GM21528 (cell line): ENCODE results near the gene CDY1B.
"Not testable (repeated sequence)": the region's sequence is repeated elsewhere in the genome, so short reads cannot be mapped to it uniquely, and the experiment has no call there.

ENCODE experiments used
- ATAC-seq: cut with Tn5 transposase; IDR thresholded peaks from one replicate; pipeline ENCODE4 v1.9.1; 2021; ENCODE audit warnings: mild to moderate bottlenecking, moderate library complexity; ENCODE audit not compliant: unreplicated experiment, low FRiP score

The CDY1B gene

DNA sequence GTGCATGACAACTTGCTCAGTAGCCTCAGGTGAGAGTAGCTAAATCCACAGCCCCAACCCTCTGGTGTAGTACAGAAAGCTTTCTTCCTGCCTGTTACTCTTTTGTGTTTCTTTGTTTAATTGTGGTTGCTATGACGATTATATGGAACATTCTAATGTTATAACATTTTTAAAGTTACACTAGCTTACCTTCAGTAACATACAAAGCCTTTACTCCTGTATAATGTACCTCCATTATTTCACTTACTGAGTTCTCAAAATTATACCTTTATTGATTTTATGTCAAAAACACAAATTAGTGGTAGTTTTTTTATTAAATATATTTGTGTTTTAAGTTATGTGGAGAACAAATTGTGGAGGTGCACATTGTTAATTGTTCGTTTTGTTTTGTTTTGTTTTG is at the start of gene CDY1B:
CDY1B (minus strand) TSS at position 101 of the 400 bp plus-strand sequence. CDS start 331 bp downstream, outside the sequence.
- ATAC-seq = not testable (repeated sequence)

DNA sequence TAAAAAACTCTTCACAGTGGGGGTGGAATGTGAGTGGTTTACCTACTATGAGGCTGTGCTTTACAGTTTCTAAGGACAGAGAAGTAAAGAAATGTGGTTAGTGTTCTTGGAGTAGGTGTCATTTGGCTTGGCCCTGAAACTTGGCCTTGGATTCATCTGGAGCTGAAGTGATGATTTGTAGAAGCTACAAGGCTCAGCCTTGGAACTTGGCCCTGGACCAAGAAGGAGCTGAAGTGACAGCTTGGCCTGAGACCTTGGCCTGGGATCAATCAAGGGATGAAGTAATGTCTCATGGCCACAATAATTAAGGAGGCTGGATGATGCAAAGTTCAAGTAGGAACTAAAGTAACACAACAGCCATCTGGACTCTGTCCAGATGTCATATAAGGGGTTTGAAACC is 1.7 kb upstream of the CDY1B start:
- ATAC-seq = not testable (repeated sequence)

- ATAC-seq = not testable (repeated sequence)
Measured at GRCh38 chrY:24043209-24043608, 4.6 kb downstream of the CDY1B start.

GRCh38 chrY:24039008-24039718 is 8.7 kb downstream of the CDY1B start:
- ATAC-seq = not testable (repeated sequence)

DNA sequence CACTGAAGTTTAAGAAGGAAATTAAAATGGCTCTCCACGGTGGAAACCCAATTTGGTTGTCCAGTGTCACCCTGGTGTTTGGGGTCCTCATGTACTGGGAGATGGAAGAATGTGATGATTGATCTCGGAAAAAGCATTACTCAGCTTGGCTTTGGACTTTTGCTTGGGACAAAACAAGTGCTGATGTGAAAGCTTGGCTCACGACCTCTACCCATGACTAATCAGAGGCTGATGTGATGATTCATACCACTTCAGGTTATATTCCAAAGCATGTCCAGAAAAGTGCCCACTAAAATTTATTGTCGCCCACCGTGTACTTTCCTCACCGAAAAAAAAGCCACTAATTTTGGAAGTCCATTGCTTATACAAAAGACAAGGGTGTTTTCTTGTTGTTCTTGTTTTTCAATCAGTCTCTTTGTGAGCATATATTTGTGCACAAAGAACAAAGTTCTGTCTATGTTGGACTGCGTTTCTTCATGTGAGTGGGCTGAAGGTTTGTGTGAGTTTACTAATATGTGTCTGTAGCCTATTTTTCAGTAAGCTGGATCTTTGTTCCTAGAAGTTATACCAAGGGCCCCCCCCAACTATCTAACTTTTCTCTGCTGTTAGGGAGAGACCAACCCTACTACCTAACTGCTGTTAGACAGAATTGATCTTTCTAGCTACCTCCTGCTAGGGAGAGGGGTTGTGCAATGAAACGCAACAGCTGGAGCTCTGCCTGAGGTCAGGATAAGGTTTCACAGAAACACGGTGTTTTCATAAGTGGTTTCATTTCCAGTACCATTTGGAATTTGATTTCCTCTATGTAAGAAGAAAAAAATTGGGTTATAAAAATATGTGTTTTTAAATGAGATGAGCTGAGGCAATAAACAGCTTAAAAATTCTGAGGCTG is 21.4 kb downstream of the CDY1B start:
- ATAC-seq = not testable (repeated sequence)
